K562 (cell line): ENCODE measurements around the gene CSNK1G1. TPM values are rescaled to one million over a fixed set of nuclear protein-coding genes. Genes with fewer than 3 reads are reported as not detected.

Source experiments
- CBFA2T2 ChIP-seq: fragments of 450-650 bp; conservative IDR thresholded peaks from 2 replicates; pipeline ENCODE4 v1.6.1; 2017; ENCODE audit warnings: mild to moderate bottlenecking
- CBX5 ChIP-seq: IDR thresholded peaks from 2 replicates; pipeline ENCODE4 v1.6.1; 2014; ENCODE audit warnings: low read depth, borderline replicate concordance
- FIP1L1 ChIP-seq: fragments of 200-400 bp; formaldehyde crosslinking; IDR thresholded peaks from 2 replicates; pipeline ENCODE4 v1.6.1; 2018; ENCODE audit warnings: mild to moderate bottlenecking, low read depth, low read length; ENCODE audit not compliant: poor library complexity, severe bottlenecking
- IRF1 ChIP-seq: sonication (generic); formaldehyde crosslinking; IDR thresholded peaks from 2 replicates; pipeline ENCODE4 v1.8.0; 2022; ENCODE audit warnings: missing genetic modification reagents, mild to moderate bottlenecking, borderline replicate concordance
- JUN ChIP-seq, 2 experiments: sonication (generic) in 1 of 2; formaldehyde crosslinking in 1 of 2; IDR thresholded peaks; 2 replicates each; pipeline versions ENCODE4 v1.6.1 to v1.8.0; 2012 to 2022; ENCODE audit warnings: borderline replicate concordance in 2 of 2, mild to moderate bottlenecking in 2 of 2, improper control_type of control experiment in 1 of 2, low read depth in 1 of 2, low read length in 1 of 2, missing genetic modification reagents in 1 of 2
- MAZ ChIP-seq, 2 experiments: fragments of 450-650 bp in 1 of 2; sonication (generic) in 1 of 2; formaldehyde crosslinking; IDR thresholded peaks in 1 of 2; conservative IDR thresholded peaks in 1 of 2; 2 replicates each; pipeline versions ENCODE4 v1.4.0 to v1.5.0; 2020; ENCODE audit warnings: mild to moderate bottlenecking in 1 of 2, missing genetic modification reagents in 1 of 2
- MIER1 ChIP-seq: fragments of 450-650 bp; IDR thresholded peaks from 2 replicates; pipeline ENCODE4 v1.6.1; 2016; ENCODE audit warnings: antibody characterized with exemption, mild to moderate bottlenecking, low read depth
- NBN ChIP-seq: fragments of 450-650 bp; IDR thresholded peaks from 2 replicates; pipeline ENCODE4 v1.6.1; 2016; ENCODE audit warnings: low read depth, mild to moderate bottlenecking
- NFIC ChIP-seq: fragments of 450-650 bp; IDR thresholded peaks from 2 replicates; pipeline ENCODE4 v1.6.1; 2017; ENCODE audit warnings: mild to moderate bottlenecking, inconsistent platforms
- PHB2 ChIP-seq: fragments of 450-650 bp; IDR thresholded peaks from 2 replicates; pipeline ENCODE4 v1.6.1; 2017; ENCODE audit warnings: low read depth
- PREB ChIP-seq: sonication (generic); formaldehyde crosslinking; IDR thresholded peaks from 2 replicates; pipeline ENCODE4 v1.8.1; 2023; ENCODE audit warnings: mild to moderate bottlenecking, missing genetic modification reagents
- SOX6 ChIP-seq: fragments of 450-650 bp; IDR thresholded peaks from 2 replicates; pipeline ENCODE4 v1.6.1; 2014; ENCODE audit warnings: mild to moderate bottlenecking
- SREBF2 ChIP-seq: sonication (generic); formaldehyde crosslinking; IDR thresholded peaks from 2 replicates; pipeline ENCODE4 v1.4.0; 2020; ENCODE audit warnings: mild to moderate bottlenecking, missing genetic modification reagents
- TRIM28 ChIP-seq: fragments of 450-650 bp; IDR thresholded peaks from 2 replicates; pipeline ENCODE4 v1.6.1; 2017
- XRCC5 ChIP-seq: fragments of 200-400 bp; formaldehyde crosslinking; IDR thresholded peaks from 2 replicates; pipeline ENCODE4 v1.6.1; 2017; ENCODE audit warnings: low read depth, mild to moderate bottlenecking, low read length
- ZBTB17 ChIP-seq: fragments of 450-650 bp; formaldehyde crosslinking; IDR thresholded peaks from 2 replicates; pipeline ENCODE4 v1.4.0; 2020; ENCODE audit warnings: mild to moderate bottlenecking
- ZBTB9 ChIP-seq: fragments of 450-650 bp; formaldehyde crosslinking; IDR thresholded peaks from 2 replicates; pipeline ENCODE4 v1.4.0; 2020; ENCODE audit warnings: mild to moderate bottlenecking, moderate library complexity
- ZNF263 ChIP-seq: sonication (generic); formaldehyde crosslinking; IDR thresholded peaks from 2 replicates; pipeline ENCODE4 v1.8.0; 2022; ENCODE audit warnings: mild to moderate bottlenecking, missing genetic modification reagents, borderline replicate concordance
- ZNF398 ChIP-seq: fragments of 250-450 bp; sonication (Bioruptor Pico); IDR thresholded peaks from 2 replicates; pipeline ENCODE4 v1.8.0; 2021; ENCODE audit warnings: moderate library complexity, mild to moderate bottlenecking, inconsistent platforms
- ZNF655 ChIP-seq: fragments of 250-450 bp; sonication (Bioruptor Pico); IDR thresholded peaks from 2 replicates; pipeline ENCODE4 v1.5.0; 2021
- polyA plus RNA-seq, 8 experiments: library from polyadenylated mRNA; depleted of rRNA in 4 of 8; stranded (reverse) in 5 of 8; unstranded in 3 of 8; fragments of >200 nt; fragmentation: Nextera tagmentation in 2 of 8; fragmentation: Illumina TruSeq in 1 of 8; extraction: Ambion mirVana in 2 of 8; extraction: Trizol in 1 of 8; gene quantifications; 2 replicates each; pipeline versions ENCODE4 v1.2.1 to v1.2.3, GENCODE V29; 2011 to 2014; ENCODE audit warnings: inconsistent platforms in 1 of 8, missing spikeins in 1 of 8
- total RNA-seq, 7 experiments: library from RNA; depleted of rRNA in 6 of 7; stranded (reverse); fragments of >200 nt in 6 of 7; fragmentation: Illumina TruSeq in 2 of 7; extraction: Trizol in 2 of 7; gene quantifications; 2 replicates each; pipeline versions ENCODE4 v1.2.1 to v1.2.3, GENCODE V29; 2011 to 2021; ENCODE audit warnings: low replicate concordance in 1 of 7
- TF ChIP-seq, protein P1 (sequence below): sonication (generic); IDR thresholded peaks from 2 replicates; pipeline ENCODE4 v1.6.1; 2016

CSNK1G1 gene
- total and polyA plus RNA-seq, 9 of the 15 experiments (the other 6 are each of a cell fraction or from before 2014, with no cell fraction given): 4.5 to 18.5 (median 9.5) TPM

DNA sequence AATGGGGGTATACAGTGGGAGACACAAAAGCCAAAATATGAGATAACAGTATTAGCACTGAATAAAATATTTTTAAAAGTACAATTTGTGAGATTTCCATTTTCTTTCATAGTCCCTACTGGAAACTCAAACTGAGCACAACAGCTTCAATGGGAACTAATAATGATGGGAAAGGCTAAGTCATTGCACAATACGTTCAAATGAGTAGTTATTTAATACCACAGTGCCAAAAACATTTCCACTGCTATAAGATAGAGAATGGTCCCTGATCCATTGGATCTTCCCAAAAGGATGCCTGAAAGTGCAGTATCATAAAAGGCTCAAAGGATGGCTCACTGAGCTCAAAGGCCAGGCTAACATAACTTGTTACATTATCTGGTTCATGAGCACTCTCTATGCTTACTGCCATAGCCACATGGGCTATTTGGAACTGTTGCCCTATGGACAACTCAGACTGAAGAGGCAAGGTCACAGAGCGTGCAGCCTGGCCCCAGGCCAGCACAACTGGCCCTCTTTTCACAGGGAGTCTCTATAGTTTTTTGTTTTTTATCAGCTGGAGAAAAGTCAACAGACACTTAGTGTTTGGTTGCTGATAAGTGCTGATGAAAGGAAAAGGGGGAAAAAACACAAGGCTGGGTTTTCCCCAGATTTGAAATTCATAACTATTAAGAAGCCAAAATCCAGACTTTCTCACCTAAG lies 139.1 kb downstream of the CSNK1G1 start (continued):
- no peak for TF ChIP-seq SREBF2
- no peak for TF ChIP-seq ZBTB17 (CRISPR knock-in tag)
- no peak for TF ChIP-seq PHB2
- TF ChIP-seq IRF1 (CRISPR knock-in tag): no peak
- TF ChIP-seq ZNF398 (CRISPR knock-in tag): no peak
- no peak for TF ChIP-seq TRIM28
- TF ChIP-seq, protein P1, sequence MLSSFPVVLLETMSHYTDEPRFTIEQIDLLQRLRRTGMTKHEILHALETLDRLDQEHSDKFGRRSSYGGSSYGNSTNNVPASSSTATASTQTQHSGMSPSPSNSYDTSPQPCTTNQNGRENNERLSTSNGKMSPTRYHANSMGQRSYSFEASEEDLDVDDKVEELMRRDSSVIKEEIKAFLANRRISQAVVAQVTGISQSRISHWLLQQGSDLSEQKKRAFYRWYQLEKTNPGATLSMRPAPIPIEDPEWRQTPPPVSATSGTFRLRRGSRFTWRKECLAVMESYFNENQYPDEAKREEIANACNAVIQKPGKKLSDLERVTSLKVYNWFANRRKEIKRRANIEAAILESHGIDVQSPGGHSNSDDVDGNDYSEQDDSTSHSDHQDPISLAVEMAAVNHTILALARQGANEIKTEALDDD: peak; percentile 69
- peak; percentile 92 for TF ChIP-seq SOX6
- TF ChIP-seq JUN (IDR thresholded peaks at IDR 0.05; ENCODE audit: borderline replicate concordance, low read depth, low read length): peak; percentile 49; the same call in 1 of the 2 replicates
- TF ChIP-seq JUN (CRISPR knock-in tag; IDR thresholded peaks at IDR 0.05; ENCODE audit: borderline replicate concordance): no peak
- no peak for TF ChIP-seq XRCC5
- TF ChIP-seq ZNF655 (CRISPR knock-in tag): no peak
- peak; percentile 99 for TF ChIP-seq NFIC
- no peak for TF ChIP-seq PREB (CRISPR knock-in tag)
- TF ChIP-seq CBX5: no peak
- TF ChIP-seq ZBTB9 (CRISPR knock-in tag): no peak
- TF ChIP-seq MIER1: no peak
- TF ChIP-seq ZNF263 (CRISPR knock-in tag): no peak
- peak; percentile 89 for TF ChIP-seq CBFA2T2
- TF ChIP-seq NBN: peak; percentile 71; the same call in 1 of the 2 replicates
- TF ChIP-seq MAZ (CRISPR knock-in tag; conservative IDR thresholded peaks at IDR 0.05 in 1 of 2, IDR thresholded peaks at IDR 0.05 in 1 of 2): no peak
- no peak for TF ChIP-seq FIP1L1
